HG02970 (cell line): ENCODE measurements around the gene SPATA6.
"Not testable (repeated sequence)": the region's sequence is repeated elsewhere in the genome, so short reads cannot be mapped to it uniquely, and the experiment has no call there.

Experiments
- ATAC-seq: cut with Tn5 transposase; IDR thresholded peaks from one replicate; pipeline ENCODE4 v1.9.1; 2021; ENCODE audit warnings: mild to moderate bottlenecking, moderate library complexity, moderate number of reproducible peaks; ENCODE audit not compliant: unreplicated experiment, low FRiP score

Gene SPATA6

GRCh38 chr1:48471691-48472576, at the start of gene SPATA6:
Gene SPATA6, minus strand, starts transcription at chr1:48472204. Its CDS starts 196 bp downstream, at chr1:48472008.
- ATAC-seq: peak; percentile 100

- not testable (repeated sequence) for ATAC-seq
Observed at GRCh38 chr1:48519896-48520295, 47.9 kb upstream of the SPATA6 start.

GRCh38 chr1:48506870-48507269, 34.9 kb upstream of the SPATA6 start:
- ATAC-seq: no peak

DNA sequence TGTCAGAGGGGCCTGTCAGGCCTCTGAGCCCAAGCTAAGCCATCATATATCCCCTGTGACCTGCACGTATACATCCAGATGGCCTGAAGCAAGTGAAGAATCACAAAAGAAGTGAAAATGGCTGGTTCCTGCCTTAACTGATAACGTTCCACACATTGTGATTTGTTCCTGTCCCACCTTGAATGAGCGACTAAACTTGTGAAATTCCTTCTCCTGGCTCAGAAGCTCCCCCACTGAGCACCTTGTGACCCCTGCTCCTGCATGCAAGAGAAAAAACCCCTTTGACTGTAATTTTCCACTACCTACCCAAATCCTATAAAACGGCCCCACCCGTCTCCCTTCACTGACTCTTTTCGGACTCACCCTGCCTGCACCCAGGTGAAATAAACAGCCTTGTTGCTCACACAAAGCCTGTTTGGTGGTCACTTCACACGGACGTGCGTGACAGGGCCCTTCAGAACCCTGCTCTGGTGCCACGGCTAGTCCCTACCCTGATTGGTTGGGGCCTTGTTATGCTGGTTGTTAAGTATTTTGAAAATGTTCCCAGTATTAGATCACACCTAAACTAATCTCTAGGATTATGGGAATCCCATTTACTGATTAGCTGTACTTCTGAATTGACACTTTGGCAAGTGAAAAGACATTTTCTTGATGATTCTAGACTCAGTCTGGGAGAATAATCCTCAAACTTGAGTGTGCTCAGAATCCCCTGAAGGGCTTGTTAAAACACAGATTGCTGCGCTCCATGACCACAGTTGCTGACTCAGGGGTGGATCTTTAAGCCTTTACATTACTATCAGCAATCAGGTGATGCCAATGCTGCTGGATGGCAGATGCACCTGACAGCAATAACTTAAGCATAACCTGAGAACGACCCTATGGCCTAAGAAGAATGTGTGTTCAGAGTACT, 28.8 kb upstream of the SPATA6 start:
- ATAC-seq: no peak

- ATAC-seq: no peak
Observed at GRCh38 chr1:48499211-48499735, 27.3 kb upstream of the SPATA6 start.

DNA sequence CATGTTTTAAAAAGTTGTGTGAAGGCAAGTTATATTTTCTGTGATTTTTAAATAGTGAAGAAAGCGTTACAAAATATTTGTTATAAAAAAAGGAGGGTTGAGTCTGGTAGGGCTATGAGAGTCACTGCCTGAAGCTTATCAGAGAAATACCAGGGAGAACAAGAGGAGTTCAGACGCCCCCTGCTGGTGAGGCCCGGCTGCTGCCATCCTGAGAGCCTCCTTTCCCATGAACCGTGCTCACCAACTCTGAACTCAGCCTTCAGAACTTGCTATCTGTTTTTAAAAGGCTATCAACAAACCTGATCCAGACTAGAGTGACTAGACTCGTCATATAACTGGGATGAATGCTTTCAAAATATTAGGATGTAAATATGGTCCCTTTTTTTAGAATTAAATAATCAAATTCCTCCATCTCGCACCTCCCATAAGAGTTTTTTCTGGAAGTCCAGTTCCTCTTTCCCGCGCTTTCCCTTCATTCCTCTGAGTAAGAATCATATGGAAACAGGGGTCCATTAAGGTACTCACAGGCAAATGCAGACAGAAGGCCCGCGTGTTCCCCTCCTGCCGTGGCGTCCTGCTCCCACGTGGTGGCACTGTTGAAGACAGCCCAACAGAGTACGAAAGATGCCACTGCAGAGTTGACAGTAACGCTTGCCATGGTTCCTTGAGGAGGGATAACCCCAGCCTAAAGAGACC, 26.2 kb upstream of the SPATA6 start:
- ATAC-seq: peak; percentile 53

GRCh38 chr1:48495911-48496310, 23.9 kb upstream of the SPATA6 start:
- ATAC-seq: no peak

- ATAC-seq: no peak
Observed at GRCh38 chr1:48495166-48495565, 23.2 kb upstream of the SPATA6 start.

DNA sequence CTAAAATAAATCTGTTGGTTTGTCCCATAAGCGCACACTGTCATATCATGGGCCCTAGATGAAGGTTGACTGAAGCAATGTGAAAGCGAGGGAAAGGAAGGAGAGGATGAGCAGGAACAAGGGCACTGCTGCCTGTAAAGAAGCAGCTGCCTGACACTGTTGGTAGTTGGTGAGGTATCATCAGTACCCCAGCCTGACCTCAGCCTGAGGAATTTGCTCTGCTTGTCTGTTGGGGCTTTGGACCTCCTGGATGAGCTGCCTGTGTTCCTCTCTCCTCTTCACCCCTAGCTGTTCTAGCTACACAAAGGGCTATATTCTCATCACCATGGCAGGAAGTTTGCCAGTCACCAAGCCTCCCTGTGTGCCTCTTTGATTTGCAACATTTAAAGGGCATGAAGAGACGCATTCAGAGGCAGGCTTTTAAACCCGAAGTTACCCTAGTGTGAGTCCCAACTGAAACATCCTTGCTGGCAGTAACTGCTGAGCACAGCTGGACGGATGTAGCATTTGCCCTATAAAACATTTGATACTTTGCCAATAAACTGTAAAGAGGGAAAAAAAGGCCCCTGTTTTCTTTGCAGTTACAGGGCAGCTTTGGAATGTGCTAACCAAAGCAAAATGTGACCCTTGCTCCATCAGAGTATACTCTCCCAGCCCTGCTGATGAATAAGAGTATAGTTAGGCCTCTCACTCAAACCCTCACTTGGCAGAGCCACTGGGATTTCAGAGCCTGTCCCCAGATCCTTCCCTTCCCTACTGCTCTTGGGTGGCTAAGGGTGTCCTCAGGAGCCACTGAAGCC, 22.2 kb upstream of the SPATA6 start:
- no peak for ATAC-seq

GRCh38 chr1:48493041-48493440, 21.0 kb upstream of the SPATA6 start:
- no peak for ATAC-seq

DNA sequence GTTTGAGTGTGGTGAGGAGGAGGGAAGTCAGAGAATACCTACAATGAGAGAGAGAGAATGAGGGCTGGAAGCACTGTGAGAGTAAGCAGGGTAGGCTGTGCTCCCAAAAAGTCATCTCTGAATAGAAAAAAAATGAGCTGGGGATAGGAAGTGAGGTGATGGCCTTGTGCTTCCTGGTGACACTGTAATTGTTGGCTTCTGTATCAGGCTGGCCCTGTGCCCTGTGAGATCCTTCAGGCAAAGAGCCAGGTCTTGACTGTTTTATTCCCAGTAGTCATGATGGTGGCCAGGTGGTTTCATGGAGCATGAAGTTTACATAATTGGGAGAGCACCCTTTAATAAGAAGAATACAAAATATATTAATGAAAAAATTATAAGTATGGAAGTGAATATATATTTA, 20.4 kb upstream of the SPATA6 start:
- no peak for ATAC-seq

GRCh38 chr1:48488721-48489120, 16.7 kb upstream of the SPATA6 start:
- ATAC-seq: no peak

DNA sequence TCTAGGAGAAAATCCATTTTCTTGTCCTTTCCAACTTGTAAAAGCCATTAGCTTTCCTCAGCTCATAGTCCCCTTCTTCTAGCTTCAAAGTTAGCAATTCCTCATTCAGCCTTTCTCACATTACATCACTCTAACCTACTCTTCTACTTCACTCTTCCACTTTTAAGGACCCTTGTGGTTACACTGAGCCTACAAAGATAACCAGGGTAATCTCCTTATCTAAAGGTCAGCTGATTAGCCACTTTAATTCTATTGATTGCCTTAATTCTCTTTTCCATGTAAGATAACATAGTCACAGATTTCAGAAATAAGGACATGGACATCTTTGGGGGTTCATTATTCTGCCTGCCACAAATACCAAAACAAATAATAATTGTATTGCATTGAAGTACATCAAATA, 8.5 kb upstream of the SPATA6 start:
- ATAC-seq: no peak

DNA sequence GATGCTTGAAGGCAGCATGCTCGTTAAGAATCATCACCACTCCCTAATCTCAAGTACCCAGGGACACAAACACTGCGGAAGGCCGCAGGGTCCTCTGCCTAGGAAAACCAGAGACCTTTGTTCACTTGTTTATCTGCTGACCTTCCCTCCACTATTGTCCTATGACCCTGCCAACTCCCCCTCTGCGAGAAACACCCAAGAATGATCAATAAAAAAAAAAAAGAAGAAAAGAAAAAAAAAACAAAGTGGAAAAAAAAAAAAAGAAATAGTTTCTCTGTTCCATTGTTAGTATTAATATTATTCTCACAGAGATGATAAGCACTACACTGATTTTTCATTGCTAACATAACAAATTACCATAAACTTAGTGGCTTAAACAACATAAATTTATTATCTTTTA, 8.0 kb upstream of the SPATA6 start:
- not testable (repeated sequence) for ATAC-seq

GRCh38 chr1:48472638-48473037, 634 bp upstream of the SPATA6 start:
- no peak for ATAC-seq

DNA sequence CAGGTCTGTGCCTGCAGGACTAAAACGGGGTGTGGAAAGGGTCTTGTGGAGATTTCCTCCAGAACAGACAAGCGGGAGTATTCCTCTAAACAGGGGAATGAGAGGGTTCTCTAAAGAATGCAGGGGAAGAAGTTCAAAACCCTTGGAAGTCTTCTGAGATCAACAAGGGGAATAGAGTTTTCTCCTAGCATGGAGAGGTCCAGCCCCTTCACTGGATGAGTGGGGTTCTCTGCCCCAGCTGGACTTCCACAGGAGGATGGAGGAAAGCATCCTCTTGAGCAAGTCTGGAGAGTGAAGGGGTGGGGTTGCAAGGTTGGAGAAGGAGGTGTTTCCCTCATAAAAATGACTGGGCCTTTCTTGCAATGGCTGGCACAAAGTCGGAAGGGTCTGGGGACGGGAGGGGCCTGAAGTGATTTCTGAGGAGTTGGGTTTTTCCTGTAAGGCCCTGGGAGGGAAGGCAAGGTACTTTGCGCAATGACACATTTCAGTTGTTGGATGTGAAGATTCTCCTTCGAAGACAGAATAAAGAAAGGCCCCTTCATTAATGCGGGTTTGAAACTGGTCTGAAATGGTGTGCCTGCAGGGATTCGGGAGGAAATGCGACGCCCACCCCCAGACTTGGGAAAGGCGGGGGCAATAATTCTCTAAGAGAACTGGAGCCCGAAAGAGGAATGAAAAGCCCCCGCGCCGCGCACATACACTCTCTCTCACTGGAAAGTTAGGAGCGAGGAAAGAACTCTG, 884 bp downstream of the SPATA6 start:
- no peak for ATAC-seq

DNA sequence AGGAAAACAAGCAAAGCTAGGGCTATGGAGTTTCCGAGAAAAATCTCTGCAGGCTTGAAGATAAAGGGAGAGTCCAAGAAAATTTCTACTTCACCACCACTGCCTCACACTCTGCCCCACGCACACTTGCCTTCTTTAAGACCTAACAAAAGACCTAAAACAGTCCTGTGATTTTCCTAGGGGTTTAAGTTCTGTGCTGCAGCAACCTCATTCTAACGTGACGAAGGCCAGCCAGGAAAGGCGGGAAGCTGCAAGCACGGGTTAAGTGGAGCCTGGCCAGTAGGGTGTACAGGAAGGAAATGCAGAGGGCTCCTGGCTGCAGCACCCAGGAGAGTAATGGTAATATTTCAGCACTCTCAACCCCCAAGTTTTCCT, 1.5 kb downstream of the SPATA6 start:
- no peak for ATAC-seq

GRCh38 chr1:48469616-48470480, 2.2 kb downstream of the SPATA6 start:
- ATAC-seq: no peak
